HG03521 (cell line): ENCODE data around the gene METRN.
"Not testable (repeated sequence)": the region's sequence is repeated elsewhere in the genome, so short reads cannot be mapped to it uniquely, and the experiment has no call there.

Experiments
- ATAC-seq: cut with Tn5 transposase; IDR thresholded peaks from one replicate; pipeline ENCODE4 v1.9.1; 2021; ENCODE audit warnings: mild to moderate bottlenecking, moderate library complexity; ENCODE audit not compliant: unreplicated experiment

Gene METRN

GRCh38 chr16:691242-691641 is 23.7 kb upstream of the METRN start:
- ATAC-seq = not testable (repeated sequence)

DNA sequence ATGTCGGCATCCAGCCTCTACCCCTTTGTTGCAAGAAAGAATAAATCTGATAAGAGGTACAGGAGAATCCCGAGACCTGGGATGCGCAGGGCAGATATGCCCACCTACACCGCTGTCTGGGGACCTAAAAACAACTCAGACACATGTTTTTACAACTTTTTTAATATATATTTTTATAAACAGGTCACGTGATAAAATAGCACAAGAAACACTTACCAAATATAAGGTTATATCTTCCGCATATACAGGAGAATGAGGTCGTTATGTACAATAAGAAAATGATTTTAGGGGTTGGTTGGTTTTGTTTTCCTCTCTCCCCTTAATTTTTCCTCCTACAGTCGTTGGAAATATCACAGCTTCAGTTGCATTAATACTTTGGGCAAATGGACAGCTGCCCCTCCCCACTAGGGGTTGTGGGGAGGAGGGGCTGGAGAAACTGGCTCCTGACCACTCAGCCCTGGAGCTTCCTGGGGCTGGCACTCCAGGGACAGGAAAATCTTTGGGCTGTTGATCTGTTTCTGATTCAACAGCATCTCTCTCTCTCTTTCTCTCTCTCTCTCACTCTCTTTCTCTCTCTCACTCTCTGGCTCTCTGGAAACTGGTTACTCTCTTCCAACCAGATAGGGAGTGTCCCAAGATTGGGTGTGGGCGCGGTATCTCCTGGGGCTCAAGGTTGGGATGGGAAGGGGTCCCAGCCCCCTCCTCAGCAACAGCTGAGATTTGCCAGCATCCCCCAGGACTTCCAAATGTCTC is 22.4 kb upstream of the METRN start:
- ATAC-seq = no peak

- ATAC-seq = no peak
Observed at GRCh38 chr16:693364-693763, 21.6 kb upstream of the METRN start.

GRCh38 chr16:693766-694165 is 21.2 kb upstream of the METRN start:
- no peak for ATAC-seq

DNA sequence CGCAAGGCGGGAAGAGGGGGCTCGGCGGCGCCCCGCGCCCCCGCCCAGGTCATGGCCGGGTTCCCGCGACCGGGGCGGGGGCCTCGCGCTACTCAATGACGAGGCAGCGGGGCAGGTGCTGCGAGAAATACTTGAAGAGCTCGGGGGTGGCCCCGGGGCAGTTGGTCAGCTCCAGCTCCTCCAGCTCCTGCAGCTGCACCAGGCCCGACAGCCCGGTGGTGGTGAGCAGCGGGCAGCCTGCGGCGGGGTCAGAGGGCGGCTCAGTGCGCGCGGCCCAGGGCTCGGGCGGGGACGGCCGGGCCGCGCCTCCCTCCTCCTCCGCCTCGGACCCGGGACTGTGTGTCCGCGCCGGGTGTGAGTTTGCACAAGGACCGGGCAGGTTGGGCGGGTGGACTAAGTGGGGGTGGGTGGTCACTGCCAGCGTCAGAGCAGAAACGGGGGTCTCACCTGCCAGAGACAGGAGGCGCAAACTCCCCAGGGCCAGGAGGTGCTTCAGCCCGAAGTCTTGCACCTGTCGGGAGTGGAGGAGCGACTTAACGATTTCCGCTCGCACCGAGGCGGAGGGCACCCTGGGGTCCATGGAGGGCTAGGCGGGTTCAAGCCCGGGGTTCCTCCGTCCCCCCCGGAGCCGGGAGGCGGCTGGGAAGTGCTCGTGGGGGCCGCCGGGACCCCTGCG is 20.6 kb upstream of the METRN start:
- no peak for ATAC-seq

GRCh38 chr16:694863-695354 is 20.0 kb upstream of the METRN start:
- ATAC-seq = no peak

DNA sequence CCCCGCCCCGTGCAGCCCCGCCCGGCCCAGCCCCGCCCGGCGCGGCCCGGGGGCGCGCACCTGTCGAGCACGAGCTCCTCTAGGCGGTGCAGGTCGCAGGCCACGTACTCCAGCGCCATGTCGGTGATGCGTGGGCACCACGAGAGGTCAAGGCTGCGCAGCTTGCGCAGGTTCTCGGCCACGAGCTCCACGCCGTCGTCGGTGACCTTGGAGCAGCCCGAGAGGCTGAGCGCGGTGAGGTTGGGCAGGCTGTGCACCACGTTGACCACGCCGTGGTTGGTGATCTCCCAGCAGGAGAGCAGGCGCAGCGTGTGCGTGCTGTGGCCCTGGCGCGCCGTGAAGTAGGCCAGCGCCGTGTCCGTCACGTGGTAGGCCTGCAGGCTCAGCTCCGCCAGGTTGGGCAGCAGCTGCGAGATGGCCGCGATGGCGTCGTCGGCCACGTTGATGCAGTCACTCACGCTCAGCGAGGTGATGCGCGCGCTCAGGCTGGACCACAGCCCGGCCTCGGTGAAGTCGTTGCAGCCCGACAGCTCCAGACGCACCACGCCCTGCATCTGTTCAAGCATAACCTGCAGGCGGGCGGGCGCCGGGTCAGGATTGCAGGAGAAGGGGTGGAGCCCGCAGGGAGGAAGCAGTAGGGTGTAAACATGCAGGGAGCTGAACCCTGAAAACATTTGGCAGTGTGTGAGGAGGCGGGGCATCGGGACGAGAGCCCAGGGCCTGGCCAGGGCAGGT is 19.4 kb upstream of the METRN start:
- no peak for ATAC-seq

GRCh38 chr16:698911-699671 is 15.8 kb upstream of the METRN start:
- ATAC-seq = no peak

DNA sequence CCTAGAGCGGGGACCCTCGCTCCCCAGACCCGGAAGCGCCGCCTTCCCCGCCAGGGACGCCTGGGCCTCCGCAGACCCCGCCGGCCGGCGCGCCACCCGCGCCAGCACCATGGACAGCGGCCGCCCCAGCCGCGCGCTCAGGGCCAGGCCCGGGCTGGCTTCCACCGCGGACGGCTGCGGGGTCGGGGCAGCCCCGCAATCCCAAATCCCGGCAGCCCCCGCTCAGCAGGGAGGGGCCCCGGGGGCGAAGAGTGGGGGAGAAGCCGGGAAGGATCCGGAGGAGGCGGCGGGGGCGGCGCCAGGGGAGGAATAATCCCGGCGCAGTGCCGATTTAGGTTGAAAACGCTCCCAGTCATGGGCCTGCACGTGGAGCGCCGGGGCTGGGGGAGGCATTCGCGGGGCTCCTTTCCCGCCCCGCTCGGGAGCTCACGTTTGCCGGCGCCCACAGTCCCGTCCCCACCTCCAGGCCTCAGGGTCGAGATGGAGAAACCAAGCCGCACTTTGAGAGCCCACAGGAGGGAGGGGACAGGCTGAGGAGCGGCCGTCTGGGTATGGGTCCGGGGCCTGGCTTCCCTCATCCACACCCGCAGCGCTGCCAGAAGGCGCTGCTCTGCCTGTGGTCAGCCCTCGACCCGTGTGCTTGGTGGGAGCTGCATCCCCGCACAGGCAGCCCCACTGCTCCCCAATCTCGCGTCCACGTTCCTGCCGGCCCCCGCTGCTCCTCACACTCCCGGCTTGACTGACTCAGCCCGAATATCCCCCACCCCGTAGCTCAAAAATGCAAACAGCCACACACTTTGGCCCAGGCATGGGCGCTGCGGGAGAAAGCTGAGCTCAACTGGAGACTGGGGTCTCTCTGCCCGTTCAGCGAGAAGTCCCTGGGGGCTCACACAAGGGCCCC is 14.0 kb upstream of the METRN start:
- no peak for ATAC-seq

- ATAC-seq = no peak
Observed at GRCh38 chr16:702341-702740, 12.6 kb upstream of the METRN start.

GRCh38 chr16:703406-703805 is 11.5 kb upstream of the METRN start:
- no peak for ATAC-seq

- no peak for ATAC-seq
Observed at GRCh38 chr16:704047-704446, 10.9 kb upstream of the METRN start.

GRCh38 chr16:704552-705380 is 10.2 kb upstream of the METRN start:
- no peak for ATAC-seq

DNA sequence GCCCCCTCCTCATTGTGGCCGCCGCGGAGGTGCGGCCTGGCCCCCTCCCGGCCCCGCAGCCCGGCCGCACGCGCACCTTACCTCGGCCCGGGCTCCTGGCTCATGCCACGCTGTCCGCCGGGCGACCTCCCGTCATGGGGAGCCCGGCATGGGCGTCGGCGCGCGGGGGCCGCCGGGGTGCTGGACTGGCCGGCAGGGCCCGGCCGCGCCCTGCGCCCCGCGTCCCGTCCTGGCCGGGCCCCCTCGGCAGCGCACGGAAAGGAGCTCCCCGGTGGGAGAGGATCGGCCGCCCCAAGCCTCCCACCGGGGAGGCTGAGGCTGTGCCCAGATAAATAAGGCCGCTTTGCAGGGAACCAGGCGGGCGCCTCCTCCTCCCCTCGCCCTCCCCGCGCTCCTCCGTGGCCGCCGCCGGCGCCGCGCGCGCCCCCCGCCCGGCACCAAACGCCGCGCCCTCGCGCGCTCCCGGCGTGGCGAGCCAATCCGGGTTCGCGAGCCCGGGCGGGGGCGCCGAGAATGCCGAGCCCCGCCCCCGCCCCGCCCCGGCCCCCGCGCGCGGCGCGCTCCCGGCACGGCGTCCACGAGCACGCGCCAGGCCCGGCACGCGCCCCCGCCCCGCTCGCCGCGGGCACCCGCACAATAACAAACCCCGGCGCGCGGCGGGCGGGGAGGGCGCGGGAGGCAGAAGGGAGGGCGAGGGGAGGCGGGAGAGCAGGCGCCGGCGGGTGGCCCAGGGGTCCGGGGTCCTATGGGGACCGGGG is 9.3 kb upstream of the METRN start, which contains the start of gene FBXL16:
Gene FBXL16, minus strand, starts transcription at position 371 of the 758 bp plus-strand sequence. CDS start 8,396 bp downstream, outside the sequence.
- ATAC-seq = no peak

DNA sequence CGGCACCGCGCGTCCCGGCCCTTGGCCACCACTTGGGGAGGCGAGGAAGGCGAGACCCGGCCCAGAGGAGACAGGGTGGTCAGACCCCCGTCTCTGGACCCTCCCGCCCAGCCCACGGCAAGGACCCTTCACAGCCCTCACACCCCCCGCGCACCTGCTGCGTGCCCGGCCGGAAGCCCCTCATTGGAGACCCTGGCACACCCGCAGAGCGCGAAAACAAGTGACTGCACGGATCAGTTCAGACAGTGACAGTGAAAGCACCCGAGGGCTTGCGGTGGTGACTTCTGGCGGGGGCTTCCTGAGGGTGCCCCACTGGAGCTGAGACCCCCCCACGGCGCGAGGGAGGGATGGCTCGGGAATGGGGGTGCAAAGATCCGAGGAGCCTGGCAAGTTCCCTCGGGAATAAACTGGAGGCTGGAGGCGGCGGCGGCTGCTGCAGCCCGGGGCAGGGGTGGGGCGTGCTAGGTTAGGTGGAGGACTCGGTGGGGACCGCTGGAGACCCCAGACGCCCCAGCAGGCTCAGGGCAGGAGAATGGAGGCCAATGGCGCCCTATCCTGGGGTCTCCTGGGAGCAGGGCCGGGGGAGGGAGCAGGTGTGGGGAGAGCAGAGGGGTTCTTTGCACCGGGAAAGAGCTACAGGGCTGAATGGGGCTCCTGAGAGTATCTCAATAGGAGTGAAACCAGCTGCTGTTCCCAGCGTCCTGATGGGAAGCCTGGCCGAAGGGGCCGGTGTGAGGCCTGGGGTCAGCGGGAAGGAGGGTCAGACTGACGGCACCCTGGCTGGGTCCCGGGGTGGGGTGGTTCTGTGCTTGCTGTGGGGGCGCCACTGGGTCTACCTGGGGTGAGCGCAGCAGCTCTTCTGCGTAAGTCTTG is 8.5 kb upstream of the METRN start:
- ATAC-seq = no peak

DNA sequence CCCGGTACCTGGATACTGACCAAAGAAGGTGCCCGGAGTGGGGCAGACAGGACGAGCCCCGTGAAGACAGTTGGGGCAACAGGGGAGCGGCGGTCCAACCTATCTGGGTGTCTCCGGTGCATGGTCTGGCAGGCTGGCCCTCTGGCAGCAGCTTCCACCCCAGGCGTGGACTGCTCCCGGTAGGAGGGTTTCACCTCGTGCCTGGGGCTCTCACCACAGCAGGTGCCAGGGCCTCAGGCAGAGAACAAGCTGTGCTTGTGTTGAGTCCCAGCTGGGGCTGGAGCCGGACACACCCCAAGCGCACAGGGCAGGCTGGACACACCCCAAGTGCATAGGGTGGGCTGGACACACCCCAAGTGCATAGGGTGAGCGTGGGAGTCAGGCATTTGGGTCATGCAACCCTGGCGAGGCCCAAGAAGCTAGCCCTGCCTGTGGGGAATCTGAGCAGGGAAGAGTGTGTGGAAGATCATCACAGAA is 7.8 kb upstream of the METRN start:
- no peak for ATAC-seq

- ATAC-seq = no peak
Observed at GRCh38 chr16:708019-708418, 6.9 kb upstream of the METRN start.
